ENCODE results near the gene TMEM30A. TPM values are rescaled to one million over a fixed set of nuclear protein-coding genes. Genes with fewer than 3 reads are reported as not detected.

Gene TMEM30A
- total RNA-seq, 4 donors from 2014 or later: 62.4 to 101 (median 76.9) TPM

DNA sequence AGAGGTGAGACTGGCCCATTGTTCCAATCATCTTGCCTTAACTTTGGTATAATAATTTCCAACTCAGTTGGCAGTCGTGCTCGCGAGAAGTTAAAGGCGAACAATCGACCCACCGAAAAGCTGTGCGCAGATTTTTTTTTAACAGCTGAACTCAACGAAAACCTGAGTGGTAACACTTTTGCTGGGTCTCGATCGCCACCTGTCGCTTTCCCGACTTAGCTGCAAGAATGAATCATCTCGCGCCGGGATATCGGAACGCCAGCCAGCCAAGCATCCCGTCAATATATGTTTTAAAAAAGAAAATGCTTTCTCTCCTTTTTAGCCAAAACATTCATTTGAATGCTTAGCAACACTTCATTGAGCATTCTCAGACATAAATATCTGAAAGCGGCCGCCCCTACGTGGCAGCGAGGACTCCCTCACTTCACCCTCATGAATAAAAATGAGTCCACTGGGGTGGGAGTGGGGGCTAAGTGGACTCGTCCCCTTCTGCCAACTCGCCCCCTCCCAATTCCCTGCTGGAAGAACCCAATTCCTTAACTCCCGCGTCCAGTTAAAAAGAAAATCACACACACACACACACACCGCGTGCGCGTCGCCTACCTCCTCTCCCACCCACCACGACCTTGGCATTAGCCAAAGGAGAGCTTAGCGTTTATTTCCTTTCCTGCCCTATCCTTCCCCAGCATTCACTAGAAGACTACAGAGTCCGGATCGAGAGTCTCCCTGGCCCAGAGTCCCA, 80.2 kb downstream of the TMEM30A start:
- TF ChIP-seq POLR2A (IDR thresholded peaks at IDR 0.05) (no peak), EP300 (IDR thresholded peaks at IDR 0.05) (peak in 1 of 2 donors; percentile 55)
- TF ChIP-seq, protein P1, sequence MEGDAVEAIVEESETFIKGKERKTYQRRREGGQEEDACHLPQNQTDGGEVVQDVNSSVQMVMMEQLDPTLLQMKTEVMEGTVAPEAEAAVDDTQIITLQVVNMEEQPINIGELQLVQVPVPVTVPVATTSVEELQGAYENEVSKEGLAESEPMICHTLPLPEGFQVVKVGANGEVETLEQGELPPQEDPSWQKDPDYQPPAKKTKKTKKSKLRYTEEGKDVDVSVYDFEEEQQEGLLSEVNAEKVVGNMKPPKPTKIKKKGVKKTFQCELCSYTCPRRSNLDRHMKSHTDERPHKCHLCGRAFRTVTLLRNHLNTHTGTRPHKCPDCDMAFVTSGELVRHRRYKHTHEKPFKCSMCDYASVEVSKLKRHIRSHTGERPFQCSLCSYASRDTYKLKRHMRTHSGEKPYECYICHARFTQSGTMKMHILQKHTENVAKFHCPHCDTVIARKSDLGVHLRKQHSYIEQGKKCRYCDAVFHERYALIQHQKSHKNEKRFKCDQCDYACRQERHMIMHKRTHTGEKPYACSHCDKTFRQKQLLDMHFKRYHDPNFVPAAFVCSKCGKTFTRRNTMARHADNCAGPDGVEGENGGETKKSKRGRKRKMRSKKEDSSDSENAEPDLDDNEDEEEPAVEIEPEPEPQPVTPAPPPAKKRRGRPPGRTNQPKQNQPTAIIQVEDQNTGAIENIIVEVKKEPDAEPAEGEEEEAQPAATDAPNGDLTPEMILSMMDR (IDR thresholded peaks at IDR 0.05): peak; percentile 52 to 81 (median 76)
- 1% methylated on average over 35 of the region's 35 CpGs for WGBS, 2 donors
- DNase-seq (ENCODE audit: low spot score in 2 of 2): peak; percentile 64 to 74
- no peaks in the 10 kb centered on the region for H3K9me3 ChIP-seq
- peaks cover 0 to 86% (median 16%) of the 10 kb centered on the region in 4 donors for H3K4me1 ChIP-seq
- H3K4me3 ChIP-seq: peak overlapping the region; percentile 36 to 78 (median 58)
- H3K27ac ChIP-seq: peak overlapping the region; percentile 61 to 96 (median 84)
- no peaks in the 10 kb centered on the region for H3K36me3 ChIP-seq
- peaks cover 0 to 5% of the 10 kb centered on the region in 2 donors for H3K27me3 ChIP-seq

DNA sequence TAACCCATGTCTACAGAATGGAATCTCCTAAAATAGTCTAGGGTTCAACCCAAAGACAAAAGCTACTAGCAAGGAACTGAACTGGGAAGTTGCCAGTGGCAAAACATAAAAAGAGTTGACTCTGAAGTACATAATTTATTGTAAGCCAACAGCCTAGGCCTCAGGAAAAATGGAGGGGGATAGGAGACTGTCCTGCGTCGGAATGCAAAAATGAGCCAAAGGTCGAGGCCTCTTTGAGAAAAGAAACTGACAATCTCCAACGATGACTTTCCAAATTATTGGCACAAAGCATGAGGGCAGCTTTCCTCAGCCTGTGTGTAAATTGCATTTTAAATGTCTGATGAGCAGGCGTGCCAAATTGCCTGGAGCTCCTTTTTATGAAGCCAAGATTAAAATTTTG, 80.9 kb downstream of the TMEM30A start:
- Histone ChIP-seq H3K27ac (peak overlapping the region; percentile 16 to 96 (median 78)), H3K4me1 (peaks cover 0 to 87% (median 15%) of the 10 kb centered on the region in 4 donors), H3K4me3 (peak overlapping the region in 3 of 4 donors; percentile 36 to 78 (median 64)), H3K27me3 (peaks cover 0 to 5% of the 10 kb centered on the region in 2 donors), H3K9me3 (no peaks in the 10 kb centered on the region), H3K36me3 (no peaks in the 10 kb centered on the region)
- TF ChIP-seq, protein P1 (IDR thresholded peaks at IDR 0.05): no peak
- TF ChIP-seq POLR2A (IDR thresholded peaks at IDR 0.05) (no peak), EP300 (IDR thresholded peaks at IDR 0.05) (no peak)
- peak in 1 of 2 donors; percentile 23 for DNase-seq (ENCODE audit: low spot score in 2 of 2)
- 15 to 21% methylated on average over 5 of the region's 5 CpGs for WGBS, 2 donors

Other genes with a start within 250 kb of the TMEM30A start
- 100 to 1,000 TPM; 208 to 539 (median 257) TPM for gene COL12A1, start 78.7 kb downstream of the TMEM30A start, total RNA-seq
- 100 to 1,000 TPM; 178 to 529 (median 230) TPM for gene COX7A2, start 41.0 kb downstream of the TMEM30A start, total RNA-seq
- gene FILIP1, start 209.0 kb upstream of the TMEM30A start, total RNA-seq: 10 to 100 TPM in 3 of 4 donors, 1 to 10 TPM in 1; 6.0 to 16.3 (median 13.3) TPM

All from tibial nerve (tissue), 4 donors.